PC-9 (cell line): ENCODE data around the gene MAMLD1. TPM values are rescaled to one million over a fixed set of nuclear protein-coding genes. Genes with fewer than 3 reads are reported as not detected.

Experiments
- BruUV-seq: library from RNA; stranded (reverse); fragments of 400-500 nt; replicated peaks from 2 replicates; lab custom pipeline; 2021; lab: Mats Ljungman, UMichigan
- CTCF ChIA-PET: fragments of 300-600 bp; sonication (Branson Sonifier 250); formaldehyde crosslinking; loops from one replicate; lab custom pipeline; 2022; ENCODE audit warnings: antibody characterized with exemption; lab: Charles Lee
- POLR2A ChIA-PET: fragments of 300-600 bp; sonication (Branson Sonifier 250); formaldehyde crosslinking; loops from one replicate; lab custom pipeline; 2022; ENCODE audit warnings: antibody characterized with exemption; ENCODE audit not compliant: unreplicated experiment; lab: Charles Lee
- DNase-seq, 2 experiments: peaks; one replicate each; pipeline versions ENCODE4 v3.0.0 to v3.0.0-alpha.2; 2015 to 2022; ENCODE audit warnings: mixed read lengths in 1 of 2
- H2AFZ ChIP-seq: fragments of 200-600 bp; sonication (generic); 2 replicates; pipeline ENCODE4 v1.8.1; 2017; ENCODE audit warnings: antibody characterized with exemption
- H3F3A ChIP-seq: fragments of 200-600 bp; sonication (generic); 2 replicates; pipeline ENCODE4 v1.8.1; 2017; ENCODE audit warnings: antibody characterized with exemption, mild to moderate bottlenecking, low read depth; ENCODE audit not compliant: insufficient read depth
- H3K27ac ChIP-seq: fragments of 200-600 bp; sonication (generic); 2 replicates; pipeline ENCODE4 v1.6.1; 2016; ENCODE audit warnings: mixed run types
- H3K27me3 ChIP-seq: fragments of 200-600 bp; sonication (generic); 2 replicates; pipeline ENCODE4 v1.6.1; 2016; ENCODE audit warnings: low read depth, mixed run types; ENCODE audit not compliant: insufficient read depth
- H3K36me3 ChIP-seq: fragments of 200-600 bp; sonication (generic); 2 replicates; pipeline ENCODE4 v1.6.1; 2016; ENCODE audit warnings: low read depth, mixed run types
- H3K4me1 ChIP-seq: fragments of 200-600 bp; sonication (generic); replicated peaks from 2 replicates; pipeline ENCODE4 v1.6.1; 2016; ENCODE audit warnings: mixed run types; ENCODE audit not compliant: insufficient read depth
- H3K4me2 ChIP-seq: fragments of 200-600 bp; sonication (generic); 2 replicates; pipeline ENCODE4 v1.6.1; 2017; ENCODE audit warnings: mixed run types
- H3K4me3 ChIP-seq: fragments of 200-600 bp; sonication (generic); 2 replicates; pipeline ENCODE4 v1.6.1; 2016; ENCODE audit warnings: mixed run types
- H3K79me2 ChIP-seq: fragments of 200-600 bp; sonication (generic); 2 replicates; pipeline ENCODE4 v1.6.1; 2017; ENCODE audit warnings: low read depth, mixed run types
- H3K9me2 ChIP-seq: fragments of 200-600 bp; sonication (generic); 2 replicates; pipeline ENCODE4 v1.8.1; 2017; ENCODE audit warnings: mild to moderate bottlenecking; ENCODE audit not compliant: insufficient read depth
- H3K9me3 ChIP-seq: fragments of 200-600 bp; sonication (generic); 2 replicates; pipeline ENCODE4 v1.8.1; 2016; ENCODE audit warnings: low read depth; ENCODE audit not compliant: insufficient read depth
- H4K20me1 ChIP-seq: fragments of 200-600 bp; sonication (generic); 2 replicates; pipeline ENCODE4 v1.8.1; 2017; ENCODE audit not compliant: insufficient read depth
- EZH2 ChIP-seq: fragments of 200-600 bp; sonication (generic); IDR thresholded peaks from 2 replicates; pipeline ENCODE4 v1.8.0; 2017; ENCODE audit warnings: antibody characterized with exemption, low read depth
- intact Hi-C: fragments of 100-400 bp; cut with micrococcal nuclease; formaldehyde crosslinking; loops from one replicate; pipeline ENCODE4 v1.10.0; 2022; ENCODE audit not compliant: unreplicated experiment
- total RNA-seq: library from RNA; stranded (reverse); gene quantifications from 2 replicates; pipeline ENCODE4 v1.2.3, GENCODE V29; 2021
- TF ChIP-seq, protein P1 (sequence below): fragments of 200-600 bp; sonication (generic); conservative IDR thresholded peaks from 2 replicates; pipeline ENCODE4 v1.6.1; 2017; ENCODE audit warnings: mixed run types, antibody characterized with exemption, mild to moderate bottlenecking, moderate library complexity

The MAMLD1 gene
- total RNA-seq, 1 experiment from 2014 or later = 2.5 TPM

DNA sequence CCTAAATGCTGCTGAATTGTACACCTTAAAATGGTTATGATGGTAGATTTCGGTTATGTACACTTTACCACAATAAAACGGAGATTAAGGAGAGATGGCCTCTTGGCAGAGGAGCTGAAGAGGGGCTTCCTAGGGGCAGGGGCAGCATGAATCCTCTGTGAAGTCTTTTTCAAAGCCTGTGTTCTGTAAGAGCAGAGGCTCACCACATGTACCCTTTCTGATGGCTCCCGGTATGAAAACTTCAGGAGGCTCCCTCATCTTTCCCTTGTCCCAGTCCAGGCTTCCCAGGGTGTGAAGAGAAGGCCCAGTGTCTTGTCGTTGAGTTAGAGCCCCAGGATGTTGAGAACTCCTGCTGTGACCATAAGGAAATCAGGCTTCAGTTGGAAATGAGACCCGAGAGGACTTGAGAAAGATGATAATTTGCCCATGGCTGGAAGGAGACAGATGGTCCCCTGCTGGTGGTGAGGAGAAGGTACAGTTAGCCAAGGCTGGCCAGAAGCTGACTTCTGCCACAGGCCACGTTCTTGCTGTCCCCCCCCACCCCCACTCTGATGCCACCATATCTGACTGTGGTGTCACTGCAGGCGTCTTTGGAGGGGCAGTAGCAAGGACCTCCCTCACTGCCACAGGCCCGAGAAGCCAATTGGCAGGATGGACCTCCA is 173.5 kb downstream of the MAMLD1 start:
- H3K9me3 ChIP-seq = peaks cover 11% of the 10 kb centered on the region
- no peak overlapping the region for H3K27ac ChIP-seq
- no peak overlapping the region for H3K4me3 ChIP-seq
- H3K4me1 ChIP-seq = no peaks in the 10 kb centered on the region
- ChIA-PET POLR2A (no interaction called here), CTCF (no interaction called here)
- H3K79me2 ChIP-seq = no peaks in the 10 kb centered on the region
- no peak for DNase-seq
- no peaks in the 10 kb centered on the region for H3F3A ChIP-seq
- intact Hi-C loops = no loop called here
- H4K20me1 ChIP-seq = no peaks in the 10 kb centered on the region
- H2AFZ ChIP-seq = no peak overlapping the region; the same call in 1 of the 2 replicates
- H3K4me2 ChIP-seq = no peak overlapping the region
- TF ChIP-seq, protein P1, sequence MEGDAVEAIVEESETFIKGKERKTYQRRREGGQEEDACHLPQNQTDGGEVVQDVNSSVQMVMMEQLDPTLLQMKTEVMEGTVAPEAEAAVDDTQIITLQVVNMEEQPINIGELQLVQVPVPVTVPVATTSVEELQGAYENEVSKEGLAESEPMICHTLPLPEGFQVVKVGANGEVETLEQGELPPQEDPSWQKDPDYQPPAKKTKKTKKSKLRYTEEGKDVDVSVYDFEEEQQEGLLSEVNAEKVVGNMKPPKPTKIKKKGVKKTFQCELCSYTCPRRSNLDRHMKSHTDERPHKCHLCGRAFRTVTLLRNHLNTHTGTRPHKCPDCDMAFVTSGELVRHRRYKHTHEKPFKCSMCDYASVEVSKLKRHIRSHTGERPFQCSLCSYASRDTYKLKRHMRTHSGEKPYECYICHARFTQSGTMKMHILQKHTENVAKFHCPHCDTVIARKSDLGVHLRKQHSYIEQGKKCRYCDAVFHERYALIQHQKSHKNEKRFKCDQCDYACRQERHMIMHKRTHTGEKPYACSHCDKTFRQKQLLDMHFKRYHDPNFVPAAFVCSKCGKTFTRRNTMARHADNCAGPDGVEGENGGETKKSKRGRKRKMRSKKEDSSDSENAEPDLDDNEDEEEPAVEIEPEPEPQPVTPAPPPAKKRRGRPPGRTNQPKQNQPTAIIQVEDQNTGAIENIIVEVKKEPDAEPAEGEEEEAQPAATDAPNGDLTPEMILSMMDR = peak; percentile 57
- TF ChIP-seq EZH2 = no peak
- no peaks in the 10 kb centered on the region for H3K9me2 ChIP-seq
- H3K27me3 ChIP-seq = 0 out of 2 replicates have a peak, but pooled peaks cover 10% of the 10 kb centered on the region
- no peaks in the 10 kb centered on the region for H3K36me3 ChIP-seq
- BruUV-seq = no TSS peak

DNA sequence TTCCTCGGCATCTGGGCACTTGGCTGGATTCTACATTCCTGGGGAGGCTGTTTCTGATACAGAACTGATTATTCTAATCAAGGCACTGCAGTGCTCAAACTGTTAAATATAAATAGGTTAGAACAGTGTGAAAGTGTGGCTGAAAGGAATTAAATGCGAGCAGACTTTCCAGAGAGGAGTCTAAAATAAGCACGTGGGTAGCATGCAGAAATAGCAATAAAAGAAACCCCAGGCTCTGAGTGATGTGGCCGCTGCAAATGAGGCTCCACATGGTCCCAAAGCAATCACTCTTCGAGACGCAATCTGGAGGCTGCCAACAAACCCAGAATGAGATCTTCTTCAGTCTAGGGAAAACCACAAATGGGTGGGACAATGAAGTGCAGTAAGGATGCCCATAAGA is 174.7 kb downstream of the MAMLD1 start:
- no peak overlapping the region for H3K27ac ChIP-seq
- H3K27me3 ChIP-seq = 0 out of 2 replicates have a peak, but pooled peaks cover 10% of the 10 kb centered on the region
- DNase-seq = no peak
- no TSS peak for BruUV-seq
- H3K79me2 ChIP-seq = no peaks in the 10 kb centered on the region
- no peaks in the 10 kb centered on the region for H3F3A ChIP-seq
- TF ChIP-seq, protein P1 = no peak
- TF ChIP-seq EZH2 = no peak
- ChIA-PET CTCF (no interaction called here), POLR2A (no interaction called here)
- H4K20me1 ChIP-seq = no peaks in the 10 kb centered on the region
- no peak overlapping the region for H3K4me3 ChIP-seq
- no peak overlapping the region for H3K4me2 ChIP-seq
- H3K9me3 ChIP-seq = peaks cover 11% of the 10 kb centered on the region
- H3K36me3 ChIP-seq = no peaks in the 10 kb centered on the region
- no peaks in the 10 kb centered on the region for H3K4me1 ChIP-seq
- intact Hi-C loops = no loop called here
- H3K9me2 ChIP-seq = no peaks in the 10 kb centered on the region
- no peak overlapping the region for H2AFZ ChIP-seq

DNA sequence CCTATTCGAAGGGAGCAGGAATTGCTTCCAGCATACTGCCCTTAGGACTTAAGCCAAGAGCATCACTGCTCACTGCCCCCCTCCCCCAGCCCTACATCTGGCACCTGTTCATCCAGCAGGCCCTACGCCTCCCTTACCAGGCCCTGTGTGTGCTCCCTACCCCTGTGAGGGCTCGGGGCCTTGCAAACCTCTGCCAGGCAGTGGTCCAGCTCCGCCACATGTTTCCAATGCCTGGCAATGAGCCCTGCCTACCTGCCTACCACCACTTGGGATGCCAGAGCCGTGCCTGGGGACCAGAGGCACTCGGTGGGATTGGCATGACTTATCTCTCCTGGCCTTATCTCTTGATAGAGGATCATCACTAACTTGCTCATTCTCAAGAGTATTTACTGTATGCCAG is 177.8 kb downstream of the MAMLD1 start:
- Histone ChIP-seq H3K4me3 (no peak overlapping the region), H3K4me2 (no peak overlapping the region), H3K36me3 (no peaks in the 10 kb centered on the region), H3K27me3 (0 out of 2 replicates have a peak, but pooled peaks cover 10% of the 10 kb centered on the region), H4K20me1 (no peaks in the 10 kb centered on the region), H2AFZ (no peak overlapping the region), H3F3A (no peaks in the 10 kb centered on the region), H3K27ac (no peak overlapping the region), H3K79me2 (no peaks in the 10 kb centered on the region), H3K9me3 (peaks cover 9% of the 10 kb centered on the region), H3K9me2 (no peaks in the 10 kb centered on the region), H3K4me1 (no peaks in the 10 kb centered on the region)
- intact Hi-C loops = no loop called here
- no peak for DNase-seq
- CTCF ChIA-PET = no interaction called here
- BruUV-seq = no TSS peak
- TF ChIP-seq, protein P1 = no peak
- no peak for TF ChIP-seq EZH2
- POLR2A ChIA-PET = no interaction called here
